HepG2 (cell line): Measurements from ENCODE around the gene IL6ST. TPM values are rescaled to one million over a fixed set of nuclear protein-coding genes. Genes with fewer than 3 reads are reported as not detected.

Experiments used
- ELF1 ChIP-seq: sonication (generic); formaldehyde crosslinking; IDR thresholded peaks from 2 replicates; pipeline ENCODE4 v1.4.0; 2020; ENCODE audit warnings: missing genetic modification reagents
- HIVEP1 ChIP-seq: sonication (generic); formaldehyde crosslinking; IDR thresholded peaks from 2 replicates; pipeline ENCODE4 v1.4.0; 2020; ENCODE audit warnings: mild to moderate bottlenecking, missing genetic modification reagents
- HNRNPLL ChIP-seq: fragments of 200-400 bp; formaldehyde crosslinking; IDR thresholded peaks from 2 replicates; pipeline ENCODE4 v1.6.1; 2017; ENCODE audit warnings: mild to moderate bottlenecking, low read depth, low read length; ENCODE audit not compliant: poor library complexity, severe bottlenecking
- MAFF ChIP-seq: IDR thresholded peaks from 2 replicates; pipeline ENCODE4 v1.6.1; 2011; ENCODE audit warnings: low read depth, low read length, improper control_type of control experiment
- MIER3 ChIP-seq: IDR thresholded peaks from 2 replicates; pipeline ENCODE4 v1.6.1; 2016; ENCODE audit warnings: missing compliant biosample characterization, borderline replicate concordance
- MIXL1 ChIP-seq: IDR thresholded peaks from 2 replicates; pipeline ENCODE4 v1.6.1; 2016
- NFE2L2 ChIP-seq: fragments of 150-350 bp; IDR thresholded peaks from 2 replicates; pipeline ENCODE4 v1.6.1; 2014; ENCODE audit warnings: low read length
- NFIC ChIP-seq: IDR thresholded peaks from 2 replicates; pipeline ENCODE4 v1.6.1; 2012; ENCODE audit warnings: mild to moderate bottlenecking, low read length, inconsistent platforms
- RFXANK ChIP-seq: IDR thresholded peaks from 2 replicates; pipeline ENCODE4 v1.6.1; 2016
- SNAPC2 ChIP-seq: sonication (generic); formaldehyde crosslinking; IDR thresholded peaks from 2 replicates; pipeline ENCODE4 v1.8.1; 2022; ENCODE audit warnings: mild to moderate bottlenecking, missing genetic modification reagents
- SP1 ChIP-seq, 2 experiments: fragments of 450-650 bp in 1 of 2; sonication (generic) in 1 of 2; formaldehyde crosslinking in 1 of 2; IDR thresholded peaks; 2 replicates each; pipeline versions ENCODE4 v1.4.0 to v1.6.1; 2016 to 2020; ENCODE audit warnings: missing genetic modification reagents in 1 of 2
- SP4 ChIP-seq: sonication (generic); formaldehyde crosslinking; IDR thresholded peaks from 2 replicates; pipeline ENCODE4 v1.8.1; 2023; ENCODE audit warnings: mild to moderate bottlenecking, missing genetic modification reagents
- TOPORS ChIP-seq: sonication (generic); formaldehyde crosslinking; IDR thresholded peaks from 2 replicates; pipeline ENCODE4 v1.8.0; 2023; ENCODE audit warnings: mild to moderate bottlenecking, missing genetic modification reagents
- YEATS2 ChIP-seq: sonication (generic); formaldehyde crosslinking; IDR thresholded peaks from 2 replicates; pipeline ENCODE4 v1.4.0; 2020; ENCODE audit warnings: missing genetic modification reagents, borderline replicate concordance
- ZBTB7B ChIP-seq: sonication (generic); formaldehyde crosslinking; IDR thresholded peaks from 2 replicates; pipeline ENCODE4 v1.4.0; 2020; ENCODE audit warnings: missing genetic modification reagents
- ZNF430 ChIP-seq: sonication (generic); formaldehyde crosslinking; IDR thresholded peaks from 2 replicates; pipeline ENCODE4 v1.9.0; 2021; ENCODE audit warnings: mild to moderate bottlenecking, missing genetic modification reagents
- ZNF484 ChIP-seq: sonication (generic); formaldehyde crosslinking; IDR thresholded peaks from 2 replicates; pipeline ENCODE4 v1.5.1; 2020; ENCODE audit warnings: mild to moderate bottlenecking, low read depth, missing genetic modification reagents, borderline replicate concordance
- ZSCAN9 ChIP-seq: IDR thresholded peaks from 2 replicates; pipeline ENCODE4 v1.6.1; 2016; ENCODE audit warnings: borderline replicate concordance
- polyA plus RNA-seq, 8 experiments: library from polyadenylated mRNA; depleted of rRNA in 3 of 8; stranded (reverse) in 7 of 8; unstranded in 1 of 8; fragments of >200 nt; fragmentation: Illumina TruSeq in 4 of 8; extraction: Trizol in 4 of 8; gene quantifications; 2 replicates each; pipeline versions ENCODE4 v1.2.1 to v1.2.3, GENCODE V29; 2011 to 2016; ENCODE audit warnings: low read depth in 4 of 8, missing spikeins in 1 of 8, mixed read lengths in 1 of 8; ENCODE audit not compliant: insufficient read depth in 1 of 8
- total RNA-seq, 5 experiments: library from RNA; depleted of rRNA; stranded (reverse); fragments of >200 nt; fragmentation: Illumina TruSeq; extraction: Trizol; gene quantifications; 2 replicates each; pipeline ENCODE4 v1.2.3, GENCODE V29; 2016; ENCODE audit warnings: low read depth in 1 of 5
- TF ChIP-seq, protein P1 (sequence below): IDR thresholded peaks from 2 replicates; pipeline ENCODE4 v1.6.1; 2016
- TF ChIP-seq, protein P2 (sequence below): sonication (generic); formaldehyde crosslinking; IDR thresholded peaks from 2 replicates; pipeline ENCODE4 v1.5.0; 2020; ENCODE audit warnings: missing genetic modification reagents
- TF ChIP-seq, protein P3 (sequence below): sonication (generic); formaldehyde crosslinking; IDR thresholded peaks from 2 replicates; pipeline ENCODE4 v1.4.0; 2020; ENCODE audit warnings: mild to moderate bottlenecking, missing genetic modification reagents, borderline replicate concordance
- TF ChIP-seq, protein P4 (sequence below): IDR thresholded peaks from 2 replicates; pipeline ENCODE4 v1.6.1; 2018; ENCODE audit warnings: missing genetic modification reagents

Gene IL6ST
- total and polyA plus RNA-seq, 2 of the 13 experiments (the other 11 are each of a cell fraction or from before 2014, with no cell fraction given): 66.6 to 166 TPM

DNA sequence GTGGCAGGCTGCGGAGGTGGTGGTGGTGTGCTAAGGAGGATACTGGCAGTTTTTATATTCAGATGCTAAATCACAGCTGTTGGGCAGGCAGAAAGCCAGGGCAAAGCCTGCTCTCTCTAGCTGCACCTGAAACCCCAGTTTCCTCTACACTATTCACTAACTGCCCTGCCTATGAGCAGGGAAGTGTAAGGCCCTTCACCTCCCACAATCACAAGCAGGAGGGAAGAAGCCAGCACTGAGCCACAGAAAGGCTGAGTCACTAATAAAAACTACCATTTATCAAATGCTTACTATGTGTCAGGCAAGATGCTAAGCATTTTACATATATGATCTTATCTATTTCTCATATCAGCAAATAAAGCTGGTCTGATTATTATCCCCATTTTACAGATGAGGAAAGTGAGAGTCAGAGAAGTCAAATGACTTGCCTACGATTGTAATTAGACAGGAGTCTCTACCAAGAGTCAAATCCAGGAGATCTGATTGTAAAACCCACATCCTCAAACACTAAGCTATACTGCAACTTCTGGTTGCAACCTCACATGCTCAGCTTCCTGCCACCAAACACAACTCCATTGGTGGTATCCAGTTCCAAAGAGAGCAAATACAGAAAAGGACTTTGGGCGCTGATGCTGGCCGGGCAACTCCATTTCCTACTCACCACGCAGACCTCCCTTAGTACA is 17.7 kb upstream of the IL6ST start (continued):
- TF ChIP-seq, protein P1, sequence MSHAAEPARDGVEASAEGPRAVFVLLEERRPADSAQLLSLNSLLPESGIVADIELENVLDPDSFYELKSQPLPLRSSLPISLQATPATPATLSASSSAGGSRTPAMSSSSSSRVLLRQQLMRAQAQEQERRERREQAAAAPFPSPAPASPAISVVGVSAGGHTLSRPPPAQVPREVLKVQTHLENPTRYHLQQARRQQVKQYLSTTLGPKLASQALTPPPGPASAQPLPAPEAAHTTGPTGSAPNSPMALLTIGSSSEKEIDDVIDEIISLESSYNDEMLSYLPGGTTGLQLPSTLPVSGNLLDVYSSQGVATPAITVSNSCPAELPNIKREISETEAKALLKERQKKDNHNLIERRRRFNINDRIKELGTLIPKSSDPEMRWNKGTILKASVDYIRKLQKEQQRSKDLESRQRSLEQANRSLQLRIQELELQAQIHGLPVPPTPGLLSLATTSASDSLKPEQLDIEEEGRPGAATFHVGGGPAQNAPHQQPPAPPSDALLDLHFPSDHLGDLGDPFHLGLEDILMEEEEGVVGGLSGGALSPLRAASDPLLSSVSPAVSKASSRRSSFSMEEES (CRISPR knock-in tag): peak; percentile 67; the same call in 1 of the 2 replicates
- 0 out of 2 replicates have a peak, but pooled peaks have one; percentile 36 for TF ChIP-seq TOPORS (CRISPR knock-in tag)
- TF ChIP-seq HNRNPLL: no peak
- 0 out of 2 replicates have a peak, but pooled peaks have one; percentile 53 for TF ChIP-seq SP4 (CRISPR knock-in tag)
- no peak for TF ChIP-seq HIVEP1 (CRISPR knock-in tag)
- 0 out of 2 replicates have a peak, but pooled peaks have one; percentile 6 for TF ChIP-seq ZNF430 (CRISPR knock-in tag)
- 0 out of 2 replicates have a peak, but pooled peaks have one; percentile 30 for TF ChIP-seq RFXANK (CRISPR knock-in tag)
- TF ChIP-seq, protein P2, sequence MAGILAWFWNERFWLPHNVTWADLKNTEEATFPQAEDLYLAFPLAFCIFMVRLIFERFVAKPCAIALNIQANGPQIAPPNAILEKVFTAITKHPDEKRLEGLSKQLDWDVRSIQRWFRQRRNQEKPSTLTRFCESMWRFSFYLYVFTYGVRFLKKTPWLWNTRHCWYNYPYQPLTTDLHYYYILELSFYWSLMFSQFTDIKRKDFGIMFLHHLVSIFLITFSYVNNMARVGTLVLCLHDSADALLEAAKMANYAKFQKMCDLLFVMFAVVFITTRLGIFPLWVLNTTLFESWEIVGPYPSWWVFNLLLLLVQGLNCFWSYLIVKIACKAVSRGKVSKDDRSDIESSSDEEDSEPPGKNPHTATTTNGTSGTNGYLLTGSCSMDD: no peak
- TF ChIP-seq ZSCAN9: peak; percentile 80; the same call in 1 of the 2 replicates
- peak; percentile 55; the same call in 1 of the 2 replicates for TF ChIP-seq MIER3 (CRISPR knock-in tag)
- TF ChIP-seq ZNF484: no peak
- peak; percentile 75 for TF ChIP-seq ZBTB7B (CRISPR knock-in tag)
- peak; percentile 44; the same call in 1 of the 2 replicates for TF ChIP-seq MIXL1 (CRISPR knock-in tag)
- TF ChIP-seq, protein P3, sequence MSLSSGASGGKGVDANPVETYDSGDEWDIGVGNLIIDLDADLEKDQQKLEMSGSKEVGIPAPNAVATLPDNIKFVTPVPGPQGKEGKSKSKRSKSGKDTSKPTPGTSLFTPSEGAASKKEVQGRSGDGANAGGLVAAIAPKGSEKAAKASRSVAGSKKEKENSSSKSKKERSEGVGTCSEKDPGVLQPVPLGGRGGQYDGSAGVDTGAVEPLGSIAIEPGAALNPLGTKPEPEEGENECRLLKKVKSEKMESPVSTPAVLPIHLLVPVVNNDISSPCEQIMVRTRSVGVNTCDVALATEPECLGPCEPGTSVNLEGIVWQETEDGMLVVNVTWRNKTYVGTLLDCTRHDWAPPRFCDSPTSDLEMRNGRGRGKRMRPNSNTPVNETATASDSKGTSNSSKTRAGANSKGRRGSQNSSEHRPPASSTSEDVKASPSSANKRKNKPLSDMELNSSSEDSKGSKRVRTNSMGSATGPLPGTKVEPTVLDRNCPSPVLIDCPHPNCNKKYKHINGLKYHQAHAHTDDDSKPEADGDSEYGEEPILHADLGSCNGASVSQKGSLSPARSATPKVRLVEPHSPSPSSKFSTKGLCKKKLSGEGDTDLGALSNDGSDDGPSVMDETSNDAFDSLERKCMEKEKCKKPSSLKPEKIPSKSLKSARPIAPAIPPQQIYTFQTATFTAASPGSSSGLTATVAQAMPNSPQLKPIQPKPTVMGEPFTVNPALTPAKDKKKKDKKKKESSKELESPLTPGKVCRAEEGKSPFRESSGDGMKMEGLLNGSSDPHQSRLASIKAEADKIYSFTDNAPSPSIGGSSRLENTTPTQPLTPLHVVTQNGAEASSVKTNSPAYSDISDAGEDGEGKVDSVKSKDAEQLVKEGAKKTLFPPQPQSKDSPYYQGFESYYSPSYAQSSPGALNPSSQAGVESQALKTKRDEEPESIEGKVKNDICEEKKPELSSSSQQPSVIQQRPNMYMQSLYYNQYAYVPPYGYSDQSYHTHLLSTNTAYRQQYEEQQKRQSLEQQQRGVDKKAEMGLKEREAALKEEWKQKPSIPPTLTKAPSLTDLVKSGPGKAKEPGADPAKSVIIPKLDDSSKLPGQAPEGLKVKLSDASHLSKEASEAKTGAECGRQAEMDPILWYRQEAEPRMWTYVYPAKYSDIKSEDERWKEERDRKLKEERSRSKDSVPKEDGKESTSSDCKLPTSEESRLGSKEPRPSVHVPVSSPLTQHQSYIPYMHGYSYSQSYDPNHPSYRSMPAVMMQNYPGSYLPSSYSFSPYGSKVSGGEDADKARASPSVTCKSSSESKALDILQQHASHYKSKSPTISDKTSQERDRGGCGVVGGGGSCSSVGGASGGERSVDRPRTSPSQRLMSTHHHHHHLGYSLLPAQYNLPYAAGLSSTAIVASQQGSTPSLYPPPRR (CRISPR knock-in tag): 0 out of 2 replicates have a peak, but pooled peaks have one; percentile 33
- TF ChIP-seq ELF1 (CRISPR knock-in tag): peak; percentile 36; the same call in 1 of the 2 replicates
- no peak for TF ChIP-seq SNAPC2 (CRISPR knock-in tag)
- TF ChIP-seq, protein P4, sequence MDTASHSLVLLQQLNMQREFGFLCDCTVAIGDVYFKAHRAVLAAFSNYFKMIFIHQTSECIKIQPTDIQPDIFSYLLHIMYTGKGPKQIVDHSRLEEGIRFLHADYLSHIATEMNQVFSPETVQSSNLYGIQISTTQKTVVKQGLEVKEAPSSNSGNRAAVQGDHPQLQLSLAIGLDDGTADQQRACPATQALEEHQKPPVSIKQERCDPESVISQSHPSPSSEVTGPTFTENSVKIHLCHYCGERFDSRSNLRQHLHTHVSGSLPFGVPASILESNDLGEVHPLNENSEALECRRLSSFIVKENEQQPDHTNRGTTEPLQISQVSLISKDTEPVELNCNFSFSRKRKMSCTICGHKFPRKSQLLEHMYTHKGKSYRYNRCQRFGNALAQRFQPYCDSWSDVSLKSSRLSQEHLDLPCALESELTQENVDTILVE (CRISPR knock-in tag): 0 out of 2 replicates have a peak, but pooled peaks have one; percentile 34
- peak; percentile 43; the same call in 1 of the 2 replicates for TF ChIP-seq YEATS2 (CRISPR knock-in tag)
- no peak for TF ChIP-seq SP1 (IDR thresholded peaks at IDR 0.05)
- TF ChIP-seq SP1 (CRISPR knock-in tag; IDR thresholded peaks at IDR 0.05): 0 out of 2 replicates have a peak, but pooled peaks have one; percentile 15
- 0 out of 2 replicates have a peak, but pooled peaks have one; percentile 23 for TF ChIP-seq NFIC
- no peak for TF ChIP-seq NFE2L2
- TF ChIP-seq MAFF: no peak
